Measurements from ENCODE around the gene KRTAP19-6.

- TF ChIP-seq CTCF (IDR thresholded peaks at IDR 0.05) (no peak), EZH2 (IDR thresholded peaks at IDR 0.05; ENCODE audit: borderline replicate concordance, insufficient read depth, low read depth, low read length, poor library complexity, severe bottlenecking) (no peak)
Measured at GRCh38 chr21:30582870-30583269, 41.2 kb upstream of the KRTAP19-6 start.

All from B cell (primary cell).